HG03575 (cell line): ENCODE results near the gene SLC29A4.
"Not testable (repeated sequence)": the region's sequence is repeated elsewhere in the genome, so short reads cannot be mapped to it uniquely, and the experiment has no call there.

Experiments used
- ATAC-seq: cut with Tn5 transposase; IDR thresholded peaks from one replicate; pipeline ENCODE4 v1.9.1; 2021; ENCODE audit not compliant: unreplicated experiment, insufficient number of reproducible peaks, low FRiP score; ENCODE audit errors: extremely low read depth

Gene SLC29A4

GRCh38 chr7:5291711-5292335, 9.1 kb downstream of the SLC29A4 start:
- not testable (repeated sequence) for ATAC-seq

GRCh38 chr7:5294169-5294987, 11.6 kb downstream of the SLC29A4 start:
- ATAC-seq, result no peak

- ATAC-seq, result no peak
Measured at GRCh38 chr7:5295039-5296014, 12.6 kb downstream of the SLC29A4 start.

GRCh38 chr7:5296015-5296610, 13.4 kb downstream of the SLC29A4 start:
- ATAC-seq, result no peak

GRCh38 chr7:5296611-5297226, 14.0 kb downstream of the SLC29A4 start:
- ATAC-seq, result no peak

- ATAC-seq, result no peak
Measured at GRCh38 chr7:5300366-5300765, 17.6 kb downstream of the SLC29A4 start.

GRCh38 chr7:5302577-5302976, 19.8 kb downstream of the SLC29A4 start:
- ATAC-seq, result no peak

- ATAC-seq, result no peak
Measured at GRCh38 chr7:5303061-5303460, 20.3 kb downstream of the SLC29A4 start.

- ATAC-seq, result no peak
Measured at GRCh38 chr7:5303591-5304505, 21.1 kb downstream of the SLC29A4 start.

GRCh38 chr7:5305050-5305449, 22.3 kb downstream of the SLC29A4 start:
- ATAC-seq, result not testable (repeated sequence)

GRCh38 chr7:5307221-5308142, 24.7 kb downstream of the SLC29A4 start:
- ATAC-seq, result not testable (repeated sequence)

GRCh38 chr7:5309146-5309545, 26.4 kb downstream of the SLC29A4 start:
- no peak for ATAC-seq

- no peak for ATAC-seq
Measured at GRCh38 chr7:5310822-5311405, 28.2 kb downstream of the SLC29A4 start.

- ATAC-seq, result not testable (repeated sequence)
Measured at GRCh38 chr7:5312276-5313070, 29.7 kb downstream of the SLC29A4 start.

GRCh38 chr7:5313076-5313885, 30.5 kb downstream of the SLC29A4 start:
- ATAC-seq, result not testable (repeated sequence)
